Hematopoietic multipotent progenitor cell treated with erythropoietin and hydrocortisone succinate and interleukin-3 and kit ligand, for 4 days (in vitro differentiated cells): ENCODE data around the gene SLC25A6.
"Not testable (repeated sequence)": the region's sequence is repeated elsewhere in the genome, so short reads cannot be mapped to it uniquely, and the experiment has no call there.

Experiments used
- DNase-seq: peaks from one replicate; pipeline ENCODE4 v3.0.0-alpha.2; 2015

SLC25A6 gene

DNA sequence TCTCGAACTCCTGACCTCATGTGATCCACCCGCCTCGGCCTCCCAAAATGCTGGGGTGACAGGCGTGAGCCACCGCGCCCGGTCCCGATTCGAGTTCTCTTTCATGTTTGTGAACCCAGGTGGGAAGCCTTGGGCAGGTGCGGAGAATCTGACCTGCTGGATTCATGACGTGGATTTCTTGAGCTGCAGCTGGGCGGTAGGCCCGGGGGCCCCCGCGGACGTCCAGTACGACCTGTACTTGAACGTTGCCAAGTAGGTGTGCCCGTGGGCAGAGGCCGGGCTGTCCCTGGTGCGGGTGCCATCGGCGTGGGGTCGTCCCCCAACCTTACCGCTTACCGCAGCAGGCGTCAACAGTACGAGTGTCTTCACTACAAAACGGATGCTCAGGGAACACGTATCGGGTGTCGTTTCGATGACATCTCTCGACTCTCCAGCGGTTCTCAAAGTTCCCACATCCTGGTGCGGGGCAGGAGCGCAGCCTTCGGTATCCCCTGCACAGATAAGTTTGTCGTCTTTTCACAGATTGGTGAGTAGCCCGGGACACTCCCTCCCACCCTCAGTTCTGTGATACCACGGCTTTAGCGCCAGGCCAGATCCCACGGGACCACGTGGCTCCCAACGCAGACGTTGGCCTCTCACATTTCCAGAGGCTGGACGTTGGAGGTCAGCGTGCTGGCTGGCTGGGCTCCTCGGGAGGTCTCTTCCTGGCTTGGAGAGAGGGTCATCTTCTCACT is 39.8 kb downstream of the SLC25A6 start:
- DNase-seq, result no peak

DNA sequence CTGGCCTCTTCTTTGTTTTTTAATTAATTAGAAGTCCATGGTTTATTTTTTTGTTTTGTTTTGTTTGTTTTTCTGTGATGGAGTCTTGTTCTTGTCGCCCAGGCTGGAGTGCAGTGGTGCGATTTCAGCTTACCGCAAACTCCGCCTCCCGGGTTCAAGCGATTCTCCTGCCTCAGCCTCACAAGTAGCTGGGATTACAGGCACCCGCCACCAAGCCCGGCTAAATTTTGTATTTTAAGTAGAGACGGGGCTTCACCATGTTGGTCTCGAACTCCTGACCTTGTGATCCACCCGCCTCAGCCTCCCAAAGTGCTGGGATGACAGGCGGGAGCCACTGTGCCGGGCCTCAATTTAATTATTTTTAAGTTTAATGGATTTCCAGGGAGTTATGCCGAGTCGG is 42.3 kb downstream of the SLC25A6 start:
- not testable (repeated sequence) for DNase-seq

DNA sequence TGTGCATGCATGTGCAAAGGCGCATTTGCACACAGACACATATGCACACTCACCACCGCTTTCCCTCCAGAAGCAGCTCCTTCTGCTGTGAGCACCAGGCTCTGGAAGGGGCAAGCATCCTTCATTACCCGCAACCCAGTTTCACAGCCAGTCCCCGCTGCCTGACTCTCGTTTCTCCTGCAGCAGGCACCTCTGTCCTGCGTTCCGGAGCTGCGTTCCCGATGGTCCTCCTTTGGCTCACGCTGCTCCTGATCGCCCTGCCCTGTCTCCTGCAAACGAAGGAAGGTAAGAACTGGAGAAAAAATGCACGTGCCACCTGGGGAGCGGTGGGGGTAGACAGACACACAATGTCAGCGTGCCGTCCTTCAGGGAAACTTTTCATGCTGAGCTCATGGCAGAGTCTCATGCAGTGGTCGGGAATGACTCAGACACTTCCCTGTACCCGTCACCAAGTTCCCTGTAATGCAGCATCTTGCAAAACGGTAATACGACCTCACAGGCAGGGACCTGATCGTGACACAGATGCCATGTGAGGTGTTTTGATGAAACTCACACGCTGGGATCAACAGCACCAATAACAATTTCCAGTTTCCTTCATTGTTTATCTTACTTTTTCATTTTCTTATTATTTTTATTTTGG is 50.2 kb downstream of the SLC25A6 start:
- DNase-seq, result no peak

DNA sequence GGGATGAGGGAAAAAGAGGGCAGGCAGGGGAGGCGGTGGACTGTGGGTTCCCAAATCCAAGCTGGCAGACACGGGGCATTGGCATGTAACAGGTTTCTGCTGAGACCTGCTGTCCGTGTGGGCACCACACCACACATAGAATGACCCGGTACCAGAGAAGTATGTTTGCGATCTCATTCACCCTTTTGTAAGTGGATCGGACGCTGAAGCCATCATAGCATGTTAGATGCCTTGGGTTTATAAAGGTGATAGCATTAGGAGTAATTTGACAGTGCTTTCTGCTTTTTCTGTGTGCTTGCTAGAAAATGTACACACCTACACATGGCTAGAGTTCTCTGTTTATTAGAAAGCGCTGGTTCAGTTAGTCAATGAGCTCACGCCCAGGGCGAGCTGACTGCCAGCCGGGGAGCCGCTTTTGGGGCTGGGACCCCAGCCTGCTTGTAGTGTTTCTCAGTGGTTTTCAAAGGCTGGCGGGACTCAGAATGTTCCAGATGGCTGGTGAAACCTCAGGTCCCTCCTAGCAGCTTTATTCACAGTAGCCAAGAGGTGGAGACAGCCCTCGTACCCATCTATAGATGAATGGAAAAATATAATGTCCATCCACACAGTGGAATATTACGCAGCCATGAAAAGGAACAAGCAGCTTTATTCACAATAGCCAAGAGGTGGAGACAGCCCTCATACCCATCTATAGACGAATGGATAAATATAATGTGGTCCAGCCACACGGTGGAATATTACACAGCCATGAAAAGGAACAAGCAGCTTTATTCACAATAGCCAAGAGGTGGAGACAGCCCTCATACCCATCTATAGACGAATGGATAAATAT is 54.7 kb downstream of the SLC25A6 start:
- DNase-seq, result peak; percentile 44

DNA sequence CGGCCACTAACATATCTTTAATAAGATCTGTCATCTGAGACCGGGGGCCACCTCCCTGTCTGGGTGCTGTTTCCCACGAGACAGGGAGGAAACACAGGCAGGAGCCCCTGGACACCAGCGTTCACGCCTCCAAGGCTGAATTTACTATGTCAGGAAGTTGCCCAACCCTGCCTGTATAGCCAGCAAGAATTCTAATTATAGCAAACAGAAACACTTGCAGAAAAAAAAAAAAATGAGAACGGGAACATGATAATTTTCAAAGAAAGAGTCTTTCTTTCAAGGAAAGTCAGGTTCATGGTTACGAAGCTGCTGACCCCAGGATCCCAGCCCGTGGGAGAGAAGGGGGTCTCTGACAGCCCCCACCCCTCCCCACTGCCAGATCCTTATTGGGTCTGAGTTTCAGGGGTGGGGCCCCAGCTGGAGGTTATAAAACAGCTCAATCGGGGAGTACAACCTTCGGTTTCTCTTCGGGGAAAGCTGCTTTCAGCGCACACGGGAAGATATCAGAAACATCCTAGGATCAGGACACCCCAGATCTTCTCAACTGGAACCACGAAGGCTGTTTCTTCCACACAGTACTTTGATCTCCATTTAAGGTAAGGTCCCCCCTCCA is 55.5 kb downstream of the SLC25A6 start, which contains the start of gene IL3RA:
IL3RA (plus strand) TSS at position 455 of the 613 bp plus-strand sequence. CDS start 4,981 bp downstream, outside the sequence.
- peak; percentile 93 for DNase-seq
